Bronchial epithelial cell (primary cell): ENCODE results near the gene HVCN1. TPM values are rescaled to one million over a fixed set of nuclear protein-coding genes. Genes with fewer than 3 reads are reported as not detected.
"Not testable (repeated sequence)": the region's sequence is repeated elsewhere in the genome, so short reads cannot be mapped to it uniquely, and the experiment has no call there.

ENCODE experiments used
- DNase-seq: peaks from one replicate; pipeline ENCODE4 v3.0.0-alpha.2; 2010; ENCODE audit warnings: low read depth
- FAIRE-seq: peaks from 2 replicates; lab custom pipeline; 2011; peaks lifted over from hg19 to GRCh38; lab: Jason Lieb, UNC
- H3K27me3 ChIP-seq: 2 replicates; pipeline ENCODE4 v1.5.1; 2011; ENCODE audit warnings: low read length; ENCODE audit not compliant: control insufficient read depth, insufficient read depth
- H3K36me3 ChIP-seq: 2 replicates; pipeline ENCODE4 v1.5.1; 2011; ENCODE audit warnings: low read length; ENCODE audit not compliant: control insufficient read depth, insufficient read depth
- H3K4me3 ChIP-seq: 2 replicates; pipeline ENCODE4 v1.5.1; 2011; ENCODE audit warnings: mild to moderate bottlenecking, low read depth, low read length, control low read depth
- CTCF ChIP-seq: IDR thresholded peaks from 2 replicates; pipeline ENCODE4 v1.5.1; 2011; ENCODE audit warnings: mild to moderate bottlenecking, moderate library complexity, low read length, control low read depth, inconsistent platforms; ENCODE audit not compliant: insufficient read depth, severe bottlenecking
- total RNA-seq: library from RNA; depleted of rRNA; stranded (reverse); fragments of >200 nt; gene quantifications from 2 replicates; pipeline ENCODE4 v1.2.1, GENCODE V29; 2014

The HVCN1 gene
- total RNA-seq: 0.53 and 0.77 TPM in 2 replicates

- Histone ChIP-seq H3K36me3 (no peaks in the 10 kb centered on the region), H3K4me3 (peak within 1 kb of the TSS; percentile 37), H3K27me3 (peaks cover 2% of the 10 kb centered on the region)
- FAIRE-seq: no peak
- TF ChIP-seq CTCF: no peak
- no peak for DNase-seq
These were observed at the start of gene HVCN1 for GRCh38 chr12:110688446-110689280. TSS of gene HVCN1 (minus strand) at chr12:110689115. CDS start at chr12:110683245, 5,870 bp downstream.

GRCh38 chr12:110737532-110737931 lies 48.6 kb upstream of the HVCN1 start:
- H3K4me3 ChIP-seq: no peak overlapping the region
- no peaks in the 10 kb centered on the region for H3K27me3 ChIP-seq
- no peak for TF ChIP-seq CTCF
- FAIRE-seq (no peak), DNase-seq (no peak)
- peaks cover 3% of the 10 kb centered on the region for H3K36me3 ChIP-seq

- not testable (repeated sequence) for H3K4me3 ChIP-seq, H3K27me3 ChIP-seq, DNase-seq, H3K36me3 ChIP-seq, FAIRE-seq
These were observed 48.1 kb upstream of the HVCN1 start for GRCh38 chr12:110737016-110737415.

GRCh38 chr12:110733900-110734299 lies 45.0 kb upstream of the HVCN1 start:
- FAIRE-seq: no peak
- Histone ChIP-seq H3K4me3 (no peak overlapping the region), H3K36me3 (peaks cover 14% of the 10 kb centered on the region), H3K27me3 (no peaks in the 10 kb centered on the region)
- DNase-seq: no peak
- TF ChIP-seq CTCF: no peak

GRCh38 chr12:110733089-110733715 lies 44.3 kb upstream of the HVCN1 start:
- no peak overlapping the region for H3K4me3 ChIP-seq
- TF ChIP-seq CTCF: no peak
- H3K36me3 ChIP-seq: peaks cover 15% of the 10 kb centered on the region
- FAIRE-seq (no peak), DNase-seq (no peak)
- no peaks in the 10 kb centered on the region for H3K27me3 ChIP-seq

GRCh38 chr12:110732572-110732971 lies 43.7 kb upstream of the HVCN1 start:
- no peaks in the 10 kb centered on the region for H3K27me3 ChIP-seq
- no peak overlapping the region for H3K4me3 ChIP-seq
- no peak for DNase-seq
- TF ChIP-seq CTCF: no peak
- H3K36me3 ChIP-seq: peaks cover 15% of the 10 kb centered on the region
- FAIRE-seq: no peak
